Subcutaneous adipose tissue (tissue), 4 donors: ENCODE results near the gene MAT2B. TPM values are rescaled to one million over a fixed set of nuclear protein-coding genes. Genes with fewer than 3 reads are reported as not detected.

Source experiments
- total RNA-seq, 4 donors: library from RNA; depleted of rRNA; stranded (reverse); fragments of >200 nt; gene quantifications; one replicate each; pipeline ENCODE4 v1.1.0, GENCODE V29; 2016
- TF ChIP-seq, protein P1 (sequence below): fragments of 450-650 bp; IDR thresholded peaks from one replicate; pipeline ENCODE4 v1.5.1; 2016; ENCODE audit warnings: low read depth, mild to moderate bottlenecking, control low read depth, antibody characterized with exemption, moderate library complexity

Gene MAT2B
- total RNA-seq, 4 donors from 2014 or later: 38.8 to 73.6 (median 57.6) TPM

DNA sequence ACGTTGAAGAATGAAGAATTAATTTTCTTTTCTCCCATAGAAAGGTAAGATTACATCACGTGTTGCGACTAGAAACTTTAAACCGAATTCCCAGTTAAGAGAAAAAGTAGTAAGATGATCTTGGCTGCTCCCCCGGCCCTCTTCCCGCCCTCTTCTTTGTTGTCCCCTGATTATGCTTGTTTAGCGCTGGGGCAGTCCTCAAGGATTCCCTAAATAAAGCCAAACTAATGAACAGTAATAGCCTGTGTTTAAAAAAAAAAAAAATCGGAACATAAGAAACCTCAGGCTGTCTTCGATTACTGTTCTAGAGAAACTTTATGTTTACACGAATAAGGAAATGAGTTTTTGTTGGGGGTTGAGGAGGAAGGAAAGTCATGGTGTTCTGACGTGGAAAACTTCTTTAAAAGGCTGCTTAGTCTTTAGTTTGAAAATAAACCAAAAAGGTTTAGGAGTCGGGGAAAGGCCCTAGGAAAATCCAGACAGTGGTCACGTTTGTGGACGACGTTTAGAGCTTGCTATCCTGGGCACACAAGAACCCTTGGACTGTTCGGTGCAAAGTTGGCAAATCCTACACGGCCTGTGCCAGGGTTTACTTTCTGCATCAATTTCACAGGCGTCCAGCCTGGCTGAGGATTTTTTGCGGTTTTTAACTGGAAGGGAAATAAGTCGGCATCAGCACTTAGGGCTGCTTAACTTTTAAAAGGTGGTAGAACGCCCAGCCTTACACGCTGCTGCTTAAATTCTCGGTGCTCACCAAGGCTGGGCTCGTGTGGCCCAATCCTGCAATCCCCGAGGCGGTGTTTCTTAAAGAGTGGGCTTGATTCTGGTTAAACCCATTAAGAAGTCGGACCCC, 1.1 kb upstream of the MAT2B start:
- TF ChIP-seq, protein P1, sequence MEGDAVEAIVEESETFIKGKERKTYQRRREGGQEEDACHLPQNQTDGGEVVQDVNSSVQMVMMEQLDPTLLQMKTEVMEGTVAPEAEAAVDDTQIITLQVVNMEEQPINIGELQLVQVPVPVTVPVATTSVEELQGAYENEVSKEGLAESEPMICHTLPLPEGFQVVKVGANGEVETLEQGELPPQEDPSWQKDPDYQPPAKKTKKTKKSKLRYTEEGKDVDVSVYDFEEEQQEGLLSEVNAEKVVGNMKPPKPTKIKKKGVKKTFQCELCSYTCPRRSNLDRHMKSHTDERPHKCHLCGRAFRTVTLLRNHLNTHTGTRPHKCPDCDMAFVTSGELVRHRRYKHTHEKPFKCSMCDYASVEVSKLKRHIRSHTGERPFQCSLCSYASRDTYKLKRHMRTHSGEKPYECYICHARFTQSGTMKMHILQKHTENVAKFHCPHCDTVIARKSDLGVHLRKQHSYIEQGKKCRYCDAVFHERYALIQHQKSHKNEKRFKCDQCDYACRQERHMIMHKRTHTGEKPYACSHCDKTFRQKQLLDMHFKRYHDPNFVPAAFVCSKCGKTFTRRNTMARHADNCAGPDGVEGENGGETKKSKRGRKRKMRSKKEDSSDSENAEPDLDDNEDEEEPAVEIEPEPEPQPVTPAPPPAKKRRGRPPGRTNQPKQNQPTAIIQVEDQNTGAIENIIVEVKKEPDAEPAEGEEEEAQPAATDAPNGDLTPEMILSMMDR: no peak

DNA sequence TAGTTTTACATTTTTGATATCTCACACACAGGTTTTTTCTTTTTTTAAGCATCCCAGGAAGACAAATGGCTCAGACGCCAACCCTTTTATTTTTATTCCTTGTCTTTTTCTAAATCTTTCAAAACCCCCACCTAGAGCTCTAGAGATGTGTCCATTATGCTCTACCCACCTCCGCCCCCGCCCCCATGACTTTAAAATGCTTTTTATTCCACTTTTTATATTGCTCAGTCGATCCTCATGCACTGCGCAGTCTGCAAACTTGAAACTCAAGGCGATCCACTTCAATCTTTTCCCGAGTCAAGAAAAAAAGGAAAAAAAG, 411 bp upstream of the MAT2B start:
- TF ChIP-seq, protein P1: no peak

DNA sequence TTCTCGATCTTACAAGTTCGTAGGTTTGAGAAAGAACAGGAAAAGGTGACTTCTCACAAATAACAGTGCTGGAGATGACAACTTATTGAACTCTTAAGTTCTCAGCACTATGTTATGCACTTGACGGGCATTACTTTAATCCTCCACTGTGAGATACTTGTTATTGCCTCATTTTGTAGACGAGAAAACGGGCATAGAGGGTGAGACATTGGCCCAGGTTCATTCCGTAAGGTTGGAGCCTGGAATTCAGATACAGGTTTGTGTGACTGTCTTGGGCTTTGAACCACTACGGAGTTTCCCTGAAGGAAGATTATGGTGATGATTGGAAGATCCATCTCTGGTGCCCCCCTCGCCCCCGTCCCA, 657 bp downstream of the MAT2B start:
- TF ChIP-seq, protein P1: no peak

DNA sequence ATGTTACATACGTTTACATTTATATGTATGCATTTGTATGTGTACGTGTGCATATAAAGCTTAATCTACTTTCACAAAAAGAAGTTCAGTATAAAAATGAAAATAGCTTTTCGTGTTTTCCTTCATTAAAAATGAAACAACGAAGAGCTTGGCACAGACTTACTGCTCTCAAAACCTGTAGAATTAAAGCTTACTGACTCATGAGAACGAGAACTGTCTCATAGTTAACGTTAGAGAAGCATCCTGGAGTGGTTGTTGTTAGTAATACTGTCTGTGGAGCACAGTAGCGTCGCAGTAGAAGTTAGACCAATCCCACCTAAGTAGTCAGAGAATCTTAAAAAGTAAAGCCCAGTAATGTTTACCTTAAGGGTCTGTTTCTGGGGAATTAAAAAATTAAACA, 1.3 kb downstream of the MAT2B start:
- TF ChIP-seq, protein P1: no peak

DNA sequence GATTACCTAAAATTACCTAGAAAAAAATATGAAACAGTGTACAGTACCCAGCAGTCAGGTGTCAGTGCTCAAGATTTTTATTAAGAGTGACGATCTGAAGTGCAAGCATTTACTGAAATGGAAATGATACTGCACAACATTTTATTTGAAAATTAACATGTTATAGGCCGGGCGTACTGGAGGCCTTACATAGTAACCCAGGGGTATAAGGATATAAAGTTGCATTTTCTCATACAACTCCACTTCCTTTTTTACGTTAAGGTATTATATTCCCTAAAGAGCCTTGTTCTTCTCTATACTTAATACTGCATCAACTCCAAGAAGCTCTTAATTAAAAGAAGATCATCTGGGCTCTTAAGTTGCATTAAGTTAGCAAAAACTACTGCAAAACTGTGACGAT, 3.3 kb downstream of the MAT2B start:
- TF ChIP-seq, protein P1: no peak

DNA sequence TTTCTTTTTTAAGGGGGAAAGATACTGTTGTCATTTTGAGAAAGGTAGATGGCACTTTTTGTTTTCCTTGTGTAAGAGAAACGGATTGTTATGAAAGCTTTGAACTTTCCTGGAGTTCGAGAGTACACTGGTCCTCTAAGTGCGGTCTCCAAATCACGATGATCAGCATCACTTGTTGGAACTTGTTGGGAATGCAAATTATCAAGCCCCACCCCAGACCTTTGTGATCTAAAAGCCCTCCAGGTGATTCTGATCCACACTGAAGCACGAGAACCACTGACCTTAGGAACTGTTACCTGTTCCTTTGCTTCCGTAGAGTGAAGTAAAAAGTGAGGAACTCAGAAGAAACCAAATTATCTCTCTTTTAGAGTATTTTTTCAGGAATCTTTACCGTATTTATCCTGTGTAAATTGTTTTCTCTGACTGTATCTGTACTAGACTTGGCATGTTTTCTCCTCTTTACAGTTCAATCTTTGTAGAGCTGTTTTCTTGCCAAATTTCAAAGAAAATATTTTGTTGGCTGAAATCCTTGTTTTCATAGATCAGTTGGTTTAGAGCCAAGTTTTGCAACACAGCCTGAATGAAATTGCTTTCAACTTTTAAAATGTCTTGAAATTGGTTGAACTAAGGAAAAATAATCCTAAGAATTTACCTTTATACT, 4.0 kb downstream of the MAT2B start:
- TF ChIP-seq, protein P1: no peak

DNA sequence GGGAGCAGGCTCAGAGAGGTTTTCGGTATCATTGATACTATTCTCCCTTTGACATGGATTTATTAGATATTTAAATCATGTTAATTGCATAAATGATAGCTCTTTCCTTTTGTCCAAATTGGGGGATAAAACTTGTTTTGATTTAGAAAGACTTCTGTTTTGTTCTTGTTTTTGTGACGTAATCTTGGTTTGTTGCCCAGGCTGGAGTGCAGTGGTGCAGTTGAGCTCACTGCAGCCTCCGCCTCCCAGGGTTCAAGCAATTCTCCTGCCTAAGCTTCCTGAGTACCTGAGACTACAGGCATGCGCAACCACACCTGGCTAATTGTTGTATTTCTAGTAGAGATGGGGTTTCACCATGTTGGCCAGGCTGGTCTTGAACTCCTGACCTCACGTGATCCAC, 7.1 kb downstream of the MAT2B start:
- TF ChIP-seq, protein P1: no peak
